GM18909 (cell line): Measurements from ENCODE around the gene SLC5A2.
A peak's percentile ranks its signal among the peaks of the same experiment; 100 is the strongest.
"Not testable (repeated sequence)": the region's sequence is repeated elsewhere in the genome, so short reads cannot be mapped to it uniquely, and the experiment has no call there.

ENCODE experiments used
- ATAC-seq: cut with Tn5 transposase; IDR thresholded peaks from one replicate; pipeline ENCODE4 v1.9.1; 2021; ENCODE audit warnings: mild to moderate bottlenecking; ENCODE audit not compliant: unreplicated experiment, poor library complexity

SLC5A2 gene

GRCh38 chr16:31474773-31475738 is 7.9 kb upstream of the SLC5A2 start:
- no peak for ATAC-seq

GRCh38 chr16:31475946-31476302 is 7.0 kb upstream of the SLC5A2 start:
- ATAC-seq = no peak

- ATAC-seq = no peak
These were observed 6.4 kb upstream of the SLC5A2 start for GRCh38 chr16:31476303-31477219.

GRCh38 chr16:31477220-31478216 is 5.4 kb upstream of the SLC5A2 start:
- no peak for ATAC-seq

- ATAC-seq = no peak
These were observed 4.0 kb upstream of the SLC5A2 start for GRCh38 chr16:31478956-31479355.

DNA sequence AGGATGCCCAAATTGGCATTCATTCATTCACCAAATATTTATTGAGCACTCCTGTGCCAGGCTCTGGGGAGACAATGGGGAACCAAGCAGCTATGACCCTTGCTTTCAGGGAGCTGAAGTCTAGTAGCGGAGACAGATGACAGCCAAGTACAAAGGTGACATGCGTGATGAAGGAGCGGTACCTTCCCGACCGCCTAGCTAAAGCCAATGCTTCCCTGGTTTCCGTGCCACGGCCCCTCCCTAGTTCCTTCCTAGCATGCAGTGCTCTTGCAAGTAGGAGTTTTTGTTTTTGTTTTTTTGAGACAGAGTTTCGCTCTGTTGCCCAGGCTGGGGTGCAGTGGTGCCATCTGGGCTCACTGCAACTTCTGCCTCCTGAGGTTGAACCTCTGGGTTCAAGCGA is 3.2 kb upstream of the SLC5A2 start:
- ATAC-seq = no peak

DNA sequence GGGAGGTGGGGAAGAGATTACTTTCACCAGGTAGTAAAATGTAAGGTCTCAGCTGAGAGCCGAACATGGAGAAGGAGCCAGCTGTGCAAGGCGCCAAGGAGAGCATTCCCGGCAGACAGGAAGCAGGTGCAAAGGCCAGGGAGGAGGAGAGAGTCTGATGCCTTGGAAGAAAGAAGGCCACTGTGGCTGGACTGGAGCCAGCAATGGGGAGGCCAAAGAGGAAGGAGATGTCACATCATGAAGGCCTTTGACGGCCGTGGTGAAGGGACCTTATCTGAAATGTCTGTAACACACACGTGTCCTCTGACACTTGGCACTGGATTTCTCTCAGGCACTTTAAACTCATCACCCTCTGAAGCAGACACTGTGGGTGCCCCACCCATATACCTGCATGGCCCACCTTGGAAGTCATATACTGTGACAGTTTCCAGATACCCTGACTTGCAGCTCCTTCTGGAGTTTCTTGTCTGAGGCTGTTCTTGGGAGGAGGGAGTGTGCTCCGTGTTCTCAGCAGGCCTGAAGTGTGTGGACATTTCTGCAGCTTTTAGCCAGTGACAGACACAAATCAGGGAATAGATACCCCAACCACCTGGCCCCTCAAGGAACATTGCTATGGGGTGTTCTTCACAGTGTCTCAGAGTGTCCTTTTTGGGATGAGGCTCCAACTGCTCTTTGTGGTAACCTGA is 1.9 kb upstream of the SLC5A2 start:
- no peak for ATAC-seq

GRCh38 chr16:31484048-31484447 is 1.1 kb downstream of the SLC5A2 start:
- ATAC-seq = not testable (repeated sequence)

GRCh38 chr16:31484491-31485171 is 1.7 kb downstream of the SLC5A2 start:
- ATAC-seq = no peak

DNA sequence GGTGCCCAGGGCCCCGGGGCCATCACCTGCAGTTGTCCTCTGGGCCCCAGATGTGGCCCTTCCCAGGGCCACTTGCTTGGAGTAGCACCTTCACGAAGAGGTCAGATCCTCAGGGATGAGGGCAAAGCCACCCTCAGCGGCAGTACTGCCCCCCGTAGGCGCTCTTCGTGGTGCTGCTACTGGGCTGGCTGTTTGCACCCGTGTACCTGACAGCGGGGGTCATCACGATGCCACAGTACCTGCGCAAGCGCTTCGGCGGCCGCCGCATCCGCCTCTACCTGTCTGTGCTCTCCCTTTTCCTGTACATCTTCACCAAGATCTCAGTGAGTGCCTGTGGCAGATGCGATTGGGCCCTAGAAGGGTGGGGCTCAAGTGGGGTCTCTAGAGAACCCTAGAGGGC is 2.6 kb downstream of the SLC5A2 start:
- ATAC-seq = no peak

DNA sequence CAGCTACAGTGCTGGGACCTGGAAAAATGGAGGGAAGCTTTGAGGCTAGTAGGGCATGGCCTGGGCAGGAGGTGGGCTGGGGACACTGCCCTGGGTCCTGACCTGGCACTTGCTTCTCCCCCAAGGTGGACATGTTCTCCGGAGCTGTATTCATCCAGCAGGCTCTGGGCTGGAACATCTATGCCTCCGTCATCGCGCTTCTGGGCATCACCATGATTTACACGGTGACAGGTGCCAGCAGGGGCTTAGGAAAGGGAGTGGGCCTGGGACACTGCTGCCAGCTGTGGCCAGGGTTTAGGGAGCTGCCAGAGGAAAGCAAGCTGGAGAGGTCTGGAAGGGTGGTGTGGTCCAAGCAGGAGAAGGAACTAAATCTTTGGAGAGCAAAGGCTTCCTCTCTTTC is 3.1 kb downstream of the SLC5A2 start:
- ATAC-seq = no peak

GRCh38 chr16:31487071-31487719 is 4.3 kb downstream of the SLC5A2 start:
- ATAC-seq = peak; percentile 13

DNA sequence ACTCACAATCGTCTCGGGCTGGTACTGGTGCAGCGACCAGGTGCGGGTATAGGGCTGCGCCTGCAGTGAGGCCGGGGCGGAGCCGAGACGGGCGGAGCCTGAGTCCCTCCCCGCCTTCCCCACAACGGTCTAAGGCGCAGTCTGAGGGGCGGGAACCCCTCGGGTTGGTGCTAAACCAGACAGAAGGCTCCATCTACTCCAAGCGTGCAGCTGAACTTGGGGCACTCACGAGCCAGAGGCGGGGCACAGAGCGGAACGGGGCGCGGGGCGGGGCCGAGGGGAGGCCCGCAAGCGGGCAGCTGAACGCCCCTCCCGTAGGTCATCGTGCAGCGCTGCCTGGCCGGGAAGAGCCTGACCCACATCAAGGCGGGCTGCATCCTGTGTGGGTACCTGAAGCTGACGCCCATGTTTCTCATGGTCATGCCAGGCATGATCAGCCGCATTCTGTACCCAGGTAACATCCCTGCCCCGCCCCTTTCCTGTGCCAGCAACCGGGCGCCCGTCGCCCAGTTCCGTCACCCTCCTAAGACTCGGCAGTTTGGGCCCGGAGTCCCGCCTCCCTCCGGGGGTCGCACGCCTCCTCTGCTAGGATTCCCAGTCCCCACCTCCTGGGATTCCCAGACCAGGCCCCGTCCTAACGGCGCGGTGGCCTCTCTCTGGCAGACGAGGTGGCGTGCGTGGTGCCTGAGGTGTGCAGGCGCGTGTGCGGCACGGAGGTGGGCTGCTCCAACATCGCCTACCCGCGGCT is 5.0 kb downstream of the SLC5A2 start:
- ATAC-seq = peak; percentile 90

DNA sequence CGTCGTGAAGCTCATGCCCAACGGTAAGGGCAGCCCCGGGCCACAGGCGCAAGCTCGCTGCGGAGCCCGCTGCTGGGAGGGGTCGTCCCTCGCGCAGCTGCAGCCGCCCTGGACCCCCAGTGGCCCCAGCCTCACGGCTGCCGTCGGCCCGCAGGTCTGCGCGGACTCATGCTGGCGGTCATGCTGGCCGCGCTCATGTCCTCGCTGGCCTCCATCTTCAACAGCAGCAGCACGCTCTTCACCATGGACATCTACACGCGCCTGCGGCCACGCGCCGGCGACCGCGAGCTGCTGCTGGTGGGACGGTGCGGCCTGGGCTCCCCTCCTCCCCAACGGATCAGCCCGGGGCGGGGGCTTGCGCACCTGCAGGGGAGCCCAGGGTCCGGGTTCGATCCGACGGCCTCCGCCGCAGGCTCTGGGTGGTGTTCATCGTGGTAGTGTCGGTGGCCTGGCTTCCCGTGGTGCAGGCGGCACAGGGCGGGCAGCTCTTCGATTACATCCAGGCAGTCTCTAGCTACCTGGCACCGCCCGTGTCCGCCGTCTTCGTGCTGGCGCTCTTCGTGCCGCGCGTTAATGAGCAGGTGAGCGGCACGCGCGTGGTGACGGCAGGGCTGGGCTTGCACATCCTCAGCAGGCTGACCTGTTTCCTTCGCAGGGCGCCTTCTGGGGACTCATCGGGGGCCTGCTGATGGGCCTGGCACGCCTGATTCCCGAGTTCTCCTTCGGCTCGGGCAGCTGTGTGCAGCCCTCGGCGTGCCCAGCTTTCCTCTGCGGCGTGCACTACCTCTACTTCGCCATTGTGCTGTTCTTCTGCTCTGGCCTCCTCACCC is 5.8 kb downstream of the SLC5A2 start:
- no peak for ATAC-seq

- ATAC-seq = no peak
These were observed 6.3 kb downstream of the SLC5A2 start for GRCh38 chr16:31489298-31489564.

DNA sequence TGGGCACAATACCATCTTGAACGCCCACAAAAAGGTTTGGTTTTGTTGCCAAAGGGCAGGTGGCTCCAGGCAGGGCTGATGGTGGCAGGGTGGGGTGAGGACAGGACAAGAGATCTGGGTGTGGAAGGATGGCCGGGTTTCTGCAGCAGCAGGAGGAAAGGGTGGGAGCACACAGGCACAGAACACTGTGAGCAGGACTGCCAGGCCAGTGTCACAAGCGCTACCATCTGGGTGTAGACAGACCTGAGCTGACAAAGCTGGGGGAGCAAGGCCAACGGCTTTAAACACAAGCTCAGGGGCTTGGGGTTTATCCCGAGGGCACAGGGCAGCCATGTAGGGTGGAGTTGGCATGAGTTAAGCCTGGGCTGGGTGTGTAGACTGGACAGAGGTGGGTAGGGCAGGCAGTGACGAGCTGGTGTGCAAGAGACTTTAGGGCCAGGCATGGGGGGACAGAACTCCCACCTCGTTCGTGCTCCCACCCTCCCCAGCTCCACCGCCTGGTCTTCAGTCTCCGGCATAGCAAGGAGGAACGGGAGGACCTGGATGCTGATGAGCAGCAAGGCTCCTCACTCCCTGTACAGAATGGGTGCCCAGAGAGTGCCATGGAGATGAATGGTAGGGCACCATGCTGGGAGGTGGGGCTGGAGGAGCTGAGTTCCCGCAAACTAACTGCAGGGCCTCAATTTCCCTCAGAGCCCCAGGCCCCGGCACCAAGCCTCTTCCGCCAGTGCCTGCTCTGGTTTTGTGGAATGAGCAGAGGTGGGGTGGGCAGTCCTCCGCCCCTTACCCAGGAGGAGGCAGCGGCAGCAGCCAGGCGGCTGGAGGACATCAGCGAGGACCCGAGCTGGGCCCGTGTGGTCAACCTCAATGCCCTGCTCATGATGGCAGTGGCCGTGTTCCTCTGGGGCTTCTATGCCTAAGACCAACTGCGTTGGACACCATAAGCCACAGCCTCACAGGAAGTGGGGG is 7.0 kb downstream of the SLC5A2 start:
- ATAC-seq = no peak
